C4-2B (cell line): ENCODE data around the gene PRKCH.

Experiments
- CTCF ChIP-seq: fragments of 450-650 bp; conservative IDR thresholded peaks from 2 replicates; pipeline ENCODE4 v1.5.1; 2017; ENCODE audit warnings: mild to moderate bottlenecking
- ZFX ChIP-seq: fragments of 450-650 bp; IDR thresholded peaks from 2 replicates; pipeline ENCODE4 v1.6.1; 2017

DNA sequence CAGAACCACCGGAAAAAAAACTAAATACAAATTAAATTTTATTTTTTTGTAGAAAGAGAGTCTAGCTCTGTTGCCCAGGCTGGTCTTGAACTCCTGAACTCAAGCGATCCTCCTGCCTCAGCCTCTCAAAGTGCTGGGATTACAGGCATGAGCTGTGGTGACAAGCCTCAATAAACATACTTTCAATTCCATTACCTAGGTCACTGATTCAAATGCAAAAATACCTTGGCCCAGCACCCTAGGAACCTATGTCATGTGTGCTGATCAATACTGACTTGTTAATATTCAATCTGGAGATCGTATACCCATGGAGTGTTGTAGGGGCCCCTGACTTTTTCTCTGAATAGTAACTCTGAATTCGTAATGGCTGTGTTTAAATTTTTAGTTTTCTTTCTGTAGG, 33.2 kb upstream of the PRKCH start:
- no peak for TF ChIP-seq CTCF
- TF ChIP-seq ZFX = no peak
